LNCaP clone FGC (cell line): ENCODE results near the gene POU6F2.

Source experiments
- DNase-seq: peaks from one replicate; pipeline ENCODE4 v3.0.0-alpha.2; 2011; ENCODE audit warnings: low read depth
- H3K4me3 ChIP-seq: 2 replicates; pipeline ENCODE4 v1.5.1; 2011; ENCODE audit warnings: mild to moderate bottlenecking, low read depth, low read length, control low read depth
- CTCF ChIP-seq: IDR thresholded peaks from 2 replicates; pipeline ENCODE4 v1.5.1; 2012; ENCODE audit warnings: mild to moderate bottlenecking; ENCODE audit not compliant: control insufficient read depth, insufficient read depth; ENCODE audit errors: extremely low read depth

POU6F2 gene

GRCh38 chr7:39016609-39017008 lies 38.9 kb downstream of the POU6F2 start:
- TF ChIP-seq CTCF, result no peak
- no peak for DNase-seq
- H3K4me3 ChIP-seq, result no peak overlapping the region

GRCh38 chr7:39017369-39017915 lies 39.7 kb downstream of the POU6F2 start:
- no peak for TF ChIP-seq CTCF
- H3K4me3 ChIP-seq, result no peak overlapping the region
- no peak for DNase-seq

GRCh38 chr7:39022796-39023195 lies 45.1 kb downstream of the POU6F2 start:
- DNase-seq, result no peak

GRCh38 chr7:39027491-39027890 lies 49.8 kb downstream of the POU6F2 start:
- DNase-seq, result no peak
- H3K4me3 ChIP-seq, result no peak overlapping the region
- TF ChIP-seq CTCF, result no peak

More at GRCh38 chr7:39022796-39023195, 45.1 kb downstream of the POU6F2 start:
- no peak overlapping the region for H3K4me3 ChIP-seq
- TF ChIP-seq CTCF, result no peak

GRCh38 chr7:39033885-39034624 lies 56.3 kb downstream of the POU6F2 start:
- H3K4me3 ChIP-seq, result no peak overlapping the region
- DNase-seq, result no peak
- no peak for TF ChIP-seq CTCF

- DNase-seq, result no peak
- no peak overlapping the region for H3K4me3 ChIP-seq
- no peak for TF ChIP-seq CTCF
Observed at GRCh38 chr7:39035156-39035555, 57.4 kb downstream of the POU6F2 start.

GRCh38 chr7:39035903-39036302 lies 58.2 kb downstream of the POU6F2 start:
- no peak overlapping the region for H3K4me3 ChIP-seq
- no peak for TF ChIP-seq CTCF
- DNase-seq, result no peak
